Stimulated activated CD8-positive, alpha-beta memory T cell treated with anti-CD3 and anti-CD28 coated beads, Interleukin-2, amount 100 ng/mL, for 48 hours (primary cell): ENCODE measurements around the gene ASCL5.

ENCODE experiments used
- DNase-seq, 2 donors: peaks; one replicate each; pipeline ENCODE4 v3.0.0-alpha.2; 2020; ENCODE audit warnings: low read depth in 2 of 2

The ASCL5 gene

DNA sequence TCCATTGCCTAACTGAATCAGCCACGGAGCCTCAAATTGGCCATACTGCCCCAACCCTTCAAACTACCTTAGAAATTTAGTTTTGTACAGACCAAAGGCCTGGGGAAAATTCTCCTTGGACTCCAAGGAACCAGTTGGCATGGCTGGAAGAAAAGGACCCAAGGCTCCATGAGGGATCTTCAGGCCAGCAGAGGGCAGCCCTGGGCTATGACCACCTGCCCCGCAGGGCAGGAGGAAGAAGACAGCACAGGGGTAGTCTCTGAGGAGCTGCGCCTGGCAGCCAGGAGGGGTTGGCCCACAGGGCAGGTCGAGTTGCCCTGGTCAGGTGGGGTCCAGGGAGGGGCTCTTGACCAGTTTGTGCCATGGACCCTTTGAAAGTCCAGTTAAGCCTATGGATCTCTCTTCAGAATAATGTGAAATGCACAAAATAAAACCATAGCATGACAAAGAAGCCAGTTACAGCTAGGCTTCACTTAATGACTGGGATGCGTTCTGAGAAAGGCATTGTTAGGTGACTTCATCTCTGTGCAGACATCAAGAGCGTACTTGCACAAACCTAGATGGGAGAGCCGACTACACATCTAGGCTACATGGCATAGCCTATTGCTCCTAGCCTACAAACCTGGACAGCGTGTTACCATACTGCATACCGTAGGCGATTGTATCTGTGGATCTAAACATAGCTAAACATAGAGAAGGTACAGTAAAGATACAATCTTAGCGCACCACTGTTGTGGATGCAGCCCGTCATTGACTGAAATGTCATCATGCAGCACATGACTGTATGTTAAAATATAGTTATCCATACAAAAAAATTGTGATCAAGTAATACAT, 40.9 kb downstream of the ASCL5 start:
- peak; percentile 3 to 19 for DNase-seq

DNA sequence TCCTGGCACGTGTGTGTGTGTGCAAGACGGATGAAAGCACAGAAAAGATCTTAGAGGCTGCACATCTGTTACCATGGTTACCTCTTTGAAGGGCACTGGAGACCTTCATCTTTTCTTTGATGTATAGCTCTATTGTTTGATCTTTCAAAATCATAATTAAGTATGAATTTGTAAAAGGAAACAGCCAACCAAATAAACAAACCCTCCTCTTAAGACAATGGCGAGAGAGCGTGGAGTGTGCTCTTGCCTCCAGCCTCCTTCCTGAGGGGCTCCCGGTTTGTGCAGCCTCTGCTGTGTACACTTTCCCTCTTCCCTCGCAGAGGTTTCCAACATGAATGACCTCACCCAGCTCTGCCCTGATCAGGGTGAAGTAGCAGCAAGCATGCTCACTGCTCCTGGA, 42.7 kb downstream of the ASCL5 start:
- no peak for DNase-seq

DNA sequence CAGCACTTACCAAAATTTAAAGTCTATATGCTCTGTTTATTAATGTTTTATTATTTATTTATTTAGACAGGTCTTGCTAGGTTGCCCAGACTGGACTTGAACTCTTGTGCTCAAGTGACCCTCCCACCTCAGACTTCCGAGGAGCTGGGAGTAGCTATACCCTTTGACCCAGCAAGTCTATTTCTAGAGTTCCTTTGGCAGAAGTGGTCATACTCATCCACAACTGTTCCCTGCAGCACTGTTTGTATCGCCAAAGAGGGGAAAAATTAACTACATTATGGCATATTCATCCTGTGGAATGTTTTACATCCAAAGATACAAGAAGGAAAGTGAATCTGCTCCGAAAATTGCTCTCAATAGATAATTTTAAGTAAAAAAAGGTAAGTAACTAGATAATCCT, 43.2 kb downstream of the ASCL5 start:
- DNase-seq: no peak

DNA sequence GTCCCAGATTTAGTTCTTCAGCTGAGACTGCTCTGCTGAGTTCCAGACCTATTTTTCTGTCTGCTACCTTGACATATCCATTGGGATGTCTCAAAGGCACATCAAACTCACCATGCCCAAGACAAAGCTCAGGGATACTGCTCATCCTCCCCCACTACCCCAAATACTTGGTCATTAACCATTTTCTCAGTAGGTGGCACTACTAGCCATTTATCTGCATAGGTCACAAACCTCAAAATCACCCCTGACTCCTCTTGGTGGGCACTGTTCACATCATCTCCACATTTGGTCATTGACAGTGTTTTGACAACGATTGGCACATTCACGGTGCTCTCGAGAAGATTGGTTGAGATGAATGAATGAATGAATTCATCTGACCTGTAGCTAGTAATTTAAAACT, 46.8 kb downstream of the ASCL5 start:
- no peak for DNase-seq

DNA sequence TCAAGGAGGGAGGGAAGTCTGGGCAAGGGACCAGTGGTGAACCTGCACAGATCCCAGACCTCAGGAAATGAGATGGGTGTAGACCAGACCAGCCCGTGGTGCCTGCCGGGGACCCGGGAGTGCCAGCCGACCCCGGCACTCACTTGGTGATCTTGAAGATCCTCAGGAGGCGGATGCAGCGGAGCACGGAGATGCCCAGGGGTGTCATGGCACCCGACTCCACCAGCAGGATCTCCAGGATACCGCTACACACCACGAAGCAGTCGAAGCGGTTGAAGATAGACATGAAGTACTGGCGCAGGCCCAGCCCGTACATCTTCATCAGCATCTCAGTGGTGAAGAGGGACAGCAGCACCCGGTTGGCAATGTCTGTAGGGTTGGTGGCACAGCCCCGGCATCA, 49.2 kb downstream of the ASCL5 start:
- DNase-seq: no peak

DNA sequence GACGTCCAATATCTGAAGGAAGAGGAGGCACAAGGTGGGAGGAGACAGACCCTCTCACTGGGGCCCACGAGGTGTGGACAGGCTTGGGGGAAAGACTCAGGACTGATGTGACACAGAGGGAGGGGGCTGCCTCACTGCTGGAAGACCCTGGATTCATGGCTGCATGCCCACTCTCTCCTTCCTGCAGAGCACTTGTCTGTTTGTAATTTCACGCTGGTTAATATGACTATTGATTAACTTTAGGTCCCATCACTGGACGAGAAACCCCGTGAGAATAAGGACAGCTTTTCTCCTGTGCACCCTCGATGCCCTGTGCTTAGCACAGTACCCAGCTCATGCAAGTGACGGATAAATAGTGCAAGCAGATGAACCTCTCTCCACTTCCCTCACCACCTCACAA, 49.9 kb downstream of the ASCL5 start:
- no peak for DNase-seq

DNA sequence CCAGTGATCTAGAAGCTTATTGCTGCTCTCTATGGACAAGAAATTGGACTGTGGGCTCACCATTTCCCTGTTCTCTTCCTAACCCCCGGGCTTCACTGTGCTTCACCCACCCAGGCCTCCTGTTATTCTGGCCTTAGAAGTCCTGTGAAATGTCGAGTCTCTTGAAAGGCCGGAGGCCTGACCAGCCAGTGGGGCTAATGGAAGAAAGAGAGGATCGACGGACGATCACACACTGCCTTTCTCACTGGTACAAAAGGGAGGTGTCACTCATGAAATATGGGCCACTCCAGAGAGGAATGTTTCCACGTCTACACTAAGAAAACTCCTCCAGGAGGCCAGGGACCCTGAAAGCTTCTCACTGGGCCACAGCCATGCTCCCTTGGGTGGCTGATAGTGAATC, 50.9 kb downstream of the ASCL5 start:
- no peak for DNase-seq

DNA sequence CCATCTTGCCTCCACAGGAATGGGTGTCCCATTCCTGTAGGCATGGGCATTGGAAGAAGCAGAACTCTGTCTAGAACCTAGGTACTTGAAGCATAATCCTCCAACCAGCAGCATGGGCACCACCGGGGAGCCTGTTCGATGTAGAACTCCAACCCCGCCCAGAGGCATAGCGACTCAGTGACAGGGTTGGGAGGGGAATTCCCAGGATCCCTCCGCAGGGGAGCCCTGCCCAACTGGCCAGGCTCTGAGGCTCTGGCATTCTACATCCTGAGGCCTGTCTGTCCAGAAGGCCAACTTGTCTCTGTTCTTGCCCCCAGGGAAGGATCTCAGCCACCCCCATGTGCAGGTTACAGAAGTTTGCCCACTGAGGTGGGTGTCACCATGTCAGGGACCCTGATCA, 53.0 kb downstream of the ASCL5 start:
- DNase-seq: no peak

DNA sequence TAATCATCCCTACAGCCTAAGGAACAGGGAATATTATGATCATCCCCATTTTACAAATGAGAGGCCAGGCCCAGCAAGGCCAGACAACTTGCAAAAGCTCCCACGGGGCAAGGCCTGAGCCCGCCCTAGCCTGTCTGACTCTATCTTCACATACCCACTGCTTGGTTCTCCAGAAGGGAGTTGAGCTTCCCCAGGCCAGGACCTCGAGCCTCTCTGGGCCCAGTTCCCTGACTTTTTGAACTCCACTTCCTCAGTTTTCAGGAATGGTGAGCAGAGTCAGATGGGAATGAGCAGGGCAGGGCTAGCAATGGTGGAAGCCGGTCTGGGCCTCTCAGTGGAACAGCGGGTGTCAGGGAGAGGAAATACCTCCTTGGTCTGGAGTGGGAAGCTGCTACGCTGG, 54.1 kb downstream of the ASCL5 start:
- no peak for DNase-seq

DNA sequence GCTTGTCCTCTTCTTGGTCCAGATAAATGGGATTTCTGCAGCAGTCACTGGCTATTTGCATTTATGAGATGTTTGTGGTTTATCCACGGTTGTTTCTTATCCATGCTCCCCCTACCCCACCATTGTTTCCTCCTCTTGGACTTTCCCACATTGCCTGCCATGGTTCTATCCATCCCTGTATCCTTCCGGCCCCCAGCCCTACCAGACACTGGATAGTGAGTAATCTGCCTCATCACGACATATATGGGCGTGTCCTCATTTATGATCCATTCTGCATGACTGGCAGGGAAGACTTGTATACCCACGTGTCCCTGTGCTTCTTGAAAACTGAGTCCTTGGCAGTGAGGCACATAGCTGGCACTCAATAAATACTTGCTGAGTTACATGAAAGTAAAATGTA, 54.8 kb downstream of the ASCL5 start:
- no peak for DNase-seq

DNA sequence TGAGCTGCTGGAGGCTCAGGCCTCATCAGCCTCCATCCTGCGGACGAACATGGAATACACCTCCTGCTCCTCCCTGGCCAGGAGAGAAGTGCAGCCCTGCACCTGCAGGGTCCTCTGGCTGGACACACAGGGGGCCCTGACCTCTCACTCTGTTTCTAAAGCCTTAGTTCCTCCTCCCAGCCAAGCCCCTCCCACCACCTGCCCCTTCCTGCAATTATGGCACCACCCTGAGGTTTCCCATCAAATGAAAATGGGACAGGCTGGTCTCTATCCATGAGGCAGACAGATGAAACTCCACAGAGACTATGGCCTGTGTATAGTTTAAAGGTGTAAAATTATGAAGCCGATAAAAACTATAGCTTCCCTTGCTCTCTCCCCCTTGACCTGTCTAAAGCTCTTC, 57.3 kb downstream of the ASCL5 start:
- DNase-seq: no peak

DNA sequence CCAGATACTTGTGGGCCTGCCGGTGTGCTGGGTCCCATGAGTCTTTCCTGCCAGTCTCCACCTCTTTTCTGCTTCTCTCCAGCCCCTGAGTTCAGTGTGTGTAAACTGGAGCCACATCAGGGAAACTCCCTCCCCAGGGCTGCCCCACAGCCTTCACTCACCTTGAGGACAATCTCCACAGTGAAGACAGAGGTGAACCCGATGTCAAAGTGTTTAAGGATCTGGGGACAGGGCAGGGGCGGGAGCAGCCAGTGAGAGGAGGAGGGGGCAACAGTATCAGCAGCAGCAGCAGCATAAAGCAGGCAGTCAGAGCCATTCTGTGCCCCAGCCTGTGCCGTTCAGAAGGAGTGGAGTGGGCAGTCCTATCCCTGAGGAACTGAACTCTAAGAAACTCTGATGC, 58.0 kb downstream of the ASCL5 start:
- DNase-seq: no peak

DNA sequence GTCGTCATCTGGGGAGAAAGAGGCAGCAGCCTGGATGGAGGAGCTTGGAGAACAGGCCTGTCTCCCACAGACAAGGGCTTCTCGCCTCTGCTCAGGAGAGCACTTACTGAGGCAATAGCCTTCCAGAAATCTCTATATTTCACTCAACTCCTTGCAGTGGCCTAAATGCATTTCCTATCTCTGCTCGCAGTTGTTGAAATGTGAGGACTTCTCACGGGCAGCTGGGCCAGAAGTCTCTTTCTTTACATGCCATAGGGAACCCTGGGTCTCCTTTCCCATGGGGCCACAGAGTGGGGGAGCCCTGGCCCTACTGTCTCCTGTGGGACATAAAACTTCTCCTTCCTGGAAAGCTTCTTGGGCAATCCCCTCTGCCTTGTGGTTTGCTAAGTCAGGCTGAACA, 60.0 kb downstream of the ASCL5 start:
- DNase-seq: no peak

DNA sequence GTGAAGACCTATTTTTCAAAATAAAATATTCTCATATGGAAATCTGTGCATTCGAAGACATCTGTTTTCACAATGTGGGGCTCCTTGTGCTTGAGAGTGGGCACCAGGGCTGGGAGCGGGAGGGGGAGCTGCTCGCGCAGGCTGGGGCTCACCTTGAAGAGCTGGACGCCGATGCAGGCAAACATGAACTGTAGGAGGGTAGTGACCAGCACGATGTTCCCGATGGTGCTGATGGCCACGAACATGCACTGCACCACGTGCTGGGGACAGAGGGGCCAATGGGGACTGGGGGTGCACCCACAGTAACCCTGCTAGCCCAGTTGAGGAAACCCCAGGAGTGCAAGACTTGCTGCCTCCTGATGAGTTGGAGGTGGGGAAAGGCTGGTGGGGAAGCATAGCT, 61.3 kb downstream of the ASCL5 start:
- DNase-seq: no peak

DNA sequence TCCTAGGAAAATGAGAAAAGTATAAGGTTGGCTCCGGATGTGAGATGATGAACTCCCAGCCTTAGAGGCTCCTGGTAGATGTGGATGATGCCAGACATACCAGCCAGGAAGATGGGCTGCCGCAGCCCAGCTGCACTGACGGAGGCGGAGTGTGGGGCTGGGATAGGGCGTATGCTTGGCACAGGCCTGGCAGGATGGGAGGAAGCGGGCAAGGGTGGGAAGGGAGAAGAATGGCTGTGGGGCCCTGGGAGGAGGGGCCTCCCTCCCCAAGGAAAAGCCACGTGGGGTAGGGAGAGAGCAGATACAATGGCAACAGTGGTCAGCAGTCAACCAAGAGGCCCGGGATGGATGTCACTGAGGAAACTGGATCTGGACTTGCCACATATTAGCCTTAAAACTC, 62.2 kb downstream of the ASCL5 start:
- no peak for DNase-seq
